ENCODE measurements around the gene CCDC116.
A peak's percentile ranks its signal among the peaks of the same experiment; 100 is the strongest.

Gene CCDC116

DNA sequence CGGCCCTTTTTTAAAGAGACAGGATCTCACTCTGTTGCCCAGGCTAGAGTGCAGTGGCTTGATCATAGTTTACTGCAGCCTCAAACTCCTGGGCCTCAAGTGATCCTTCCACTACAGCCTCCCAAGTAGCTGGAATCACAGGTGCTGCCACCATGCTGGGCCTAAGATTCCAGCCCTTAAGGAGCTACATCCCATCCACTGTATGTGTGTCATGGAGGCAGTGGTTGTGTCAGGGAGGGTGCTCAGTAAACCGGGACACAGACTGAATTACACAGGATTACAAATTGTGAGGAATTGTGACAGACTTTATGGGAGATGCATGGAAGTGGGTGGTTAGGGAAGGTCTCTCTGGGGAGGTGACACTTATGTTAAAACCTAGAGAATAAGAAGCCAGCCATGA is 31.2 kb downstream of the CCDC116 start (continued):
- TF ChIP-seq, protein P1, sequence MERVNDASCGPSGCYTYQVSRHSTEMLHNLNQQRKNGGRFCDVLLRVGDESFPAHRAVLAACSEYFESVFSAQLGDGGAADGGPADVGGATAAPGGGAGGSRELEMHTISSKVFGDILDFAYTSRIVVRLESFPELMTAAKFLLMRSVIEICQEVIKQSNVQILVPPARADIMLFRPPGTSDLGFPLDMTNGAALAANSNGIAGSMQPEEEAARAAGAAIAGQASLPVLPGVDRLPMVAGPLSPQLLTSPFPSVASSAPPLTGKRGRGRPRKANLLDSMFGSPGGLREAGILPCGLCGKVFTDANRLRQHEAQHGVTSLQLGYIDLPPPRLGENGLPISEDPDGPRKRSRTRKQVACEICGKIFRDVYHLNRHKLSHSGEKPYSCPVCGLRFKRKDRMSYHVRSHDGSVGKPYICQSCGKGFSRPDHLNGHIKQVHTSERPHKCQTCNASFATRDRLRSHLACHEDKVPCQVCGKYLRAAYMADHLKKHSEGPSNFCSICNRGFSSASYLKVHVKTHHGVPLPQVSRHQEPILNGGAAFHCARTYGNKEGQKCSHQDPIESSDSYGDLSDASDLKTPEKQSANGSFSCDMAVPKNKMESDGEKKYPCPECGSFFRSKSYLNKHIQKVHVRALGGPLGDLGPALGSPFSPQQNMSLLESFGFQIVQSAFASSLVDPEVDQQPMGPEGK (CRISPR knock-in tag; IDR thresholded peaks at IDR 0.05; ENCODE audit: borderline replicate concordance), result no peak

DNA sequence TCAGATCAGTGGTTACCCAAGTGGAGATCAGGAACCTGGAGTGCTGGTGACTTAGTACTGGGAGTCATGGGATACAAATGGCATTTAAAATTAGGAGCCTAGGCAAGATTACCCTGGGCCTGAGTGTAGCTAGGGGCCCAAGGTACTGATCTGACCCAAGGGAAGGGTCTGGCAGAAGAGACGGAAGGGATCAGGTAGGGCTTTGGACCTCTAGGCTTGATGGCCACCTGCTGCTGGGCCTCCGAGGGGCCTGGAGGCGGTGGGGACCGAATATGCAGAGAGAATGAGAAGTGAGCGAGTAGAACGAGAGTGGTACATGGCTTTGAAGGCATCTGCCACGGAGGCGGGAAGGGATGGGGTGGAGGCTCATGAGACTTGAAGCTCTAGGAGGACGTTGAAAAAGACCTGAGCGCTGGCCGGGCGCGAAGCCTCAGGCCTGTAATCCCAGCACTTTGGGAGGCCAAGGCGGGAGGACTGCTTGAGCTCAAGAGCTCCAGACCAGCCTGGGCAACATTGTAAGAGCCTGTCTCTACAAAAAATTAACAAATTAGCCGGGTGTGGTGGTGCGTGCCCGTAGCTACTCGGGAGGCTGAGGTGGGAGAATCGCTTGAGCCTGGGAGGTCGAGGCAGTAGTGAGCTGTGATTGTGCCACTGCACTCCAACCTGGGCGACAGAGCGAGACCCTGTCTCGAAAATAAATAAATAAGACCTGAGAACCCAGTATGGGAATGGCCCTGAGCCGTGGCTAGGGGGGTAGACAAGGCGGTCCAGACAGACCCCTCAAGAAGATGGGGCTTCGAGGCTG is 32.7 kb downstream of the CCDC116 start:
- TF ChIP-seq RARB (CRISPR knock-in tag; IDR thresholded peaks at IDR 0.05) (no peak), OSR1 (CRISPR knock-in tag; IDR thresholded peaks at IDR 0.05) (no peak), ZFP30 (CRISPR knock-in tag; IDR thresholded peaks at IDR 0.05) (no peak), PPARA (CRISPR knock-in tag; IDR thresholded peaks at IDR 0.05; ENCODE audit: borderline replicate concordance) (no peak), ZFP3 (CRISPR knock-in tag; IDR thresholded peaks at IDR 0.05) (no peak), BACH2 (CRISPR knock-in tag; IDR thresholded peaks at IDR 0.05; ENCODE audit: borderline replicate concordance) (no peak), ESRRG (CRISPR knock-in tag; IDR thresholded peaks at IDR 0.05) (no peak), ARNTL (CRISPR knock-in tag; IDR thresholded peaks at IDR 0.05; ENCODE audit: borderline replicate concordance, low read depth) (no peak), ZC3H10 (CRISPR knock-in tag; IDR thresholded peaks at IDR 0.05) (no peak)
- TF ChIP-seq, protein P2, sequence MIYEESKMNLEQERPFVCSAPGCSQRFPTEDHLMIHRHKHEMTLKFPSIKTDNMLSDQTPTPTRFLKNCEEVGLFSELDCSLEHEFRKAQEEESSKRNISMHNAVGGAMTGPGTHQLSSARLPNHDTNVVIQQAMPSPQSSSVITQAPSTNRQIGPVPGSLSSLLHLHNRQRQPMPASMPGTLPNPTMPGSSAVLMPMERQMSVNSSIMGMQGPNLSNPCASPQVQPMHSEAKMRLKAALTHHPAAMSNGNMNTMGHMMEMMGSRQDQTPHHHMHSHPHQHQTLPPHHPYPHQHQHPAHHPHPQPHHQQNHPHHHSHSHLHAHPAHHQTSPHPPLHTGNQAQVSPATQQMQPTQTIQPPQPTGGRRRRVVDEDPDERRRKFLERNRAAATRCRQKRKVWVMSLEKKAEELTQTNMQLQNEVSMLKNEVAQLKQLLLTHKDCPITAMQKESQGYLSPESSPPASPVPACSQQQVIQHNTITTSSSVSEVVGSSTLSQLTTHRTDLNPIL (CRISPR knock-in tag; IDR thresholded peaks at IDR 0.05; ENCODE audit: low read depth), result no peak
- TF ChIP-seq, protein P1 (CRISPR knock-in tag; IDR thresholded peaks at IDR 0.05; ENCODE audit: borderline replicate concordance), result no peak
- TF ChIP-seq, protein P3, sequence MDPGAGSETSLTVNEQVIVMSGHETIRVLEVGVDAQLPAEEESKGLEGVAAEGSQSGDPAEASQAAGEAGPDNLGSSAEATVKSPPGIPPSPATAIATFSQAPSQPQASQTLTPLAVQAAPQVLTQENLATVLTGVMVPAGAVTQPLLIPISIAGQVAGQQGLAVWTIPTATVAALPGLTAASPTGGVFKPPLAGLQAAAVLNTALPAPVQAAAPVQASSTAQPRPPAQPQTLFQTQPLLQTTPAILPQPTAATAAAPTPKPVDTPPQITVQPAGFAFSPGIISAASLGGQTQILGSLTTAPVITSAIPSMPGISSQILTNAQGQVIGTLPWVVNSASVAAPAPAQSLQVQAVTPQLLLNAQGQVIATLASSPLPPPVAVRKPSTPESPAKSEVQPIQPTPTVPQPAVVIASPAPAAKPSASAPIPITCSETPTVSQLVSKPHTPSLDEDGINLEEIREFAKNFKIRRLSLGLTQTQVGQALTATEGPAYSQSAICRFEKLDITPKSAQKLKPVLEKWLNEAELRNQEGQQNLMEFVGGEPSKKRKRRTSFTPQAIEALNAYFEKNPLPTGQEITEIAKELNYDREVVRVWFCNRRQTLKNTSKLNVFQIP (CRISPR knock-in tag; IDR thresholded peaks at IDR 0.05; ENCODE audit: borderline replicate concordance, low read depth), result no peak
- no peak for ATAC-seq

DNA sequence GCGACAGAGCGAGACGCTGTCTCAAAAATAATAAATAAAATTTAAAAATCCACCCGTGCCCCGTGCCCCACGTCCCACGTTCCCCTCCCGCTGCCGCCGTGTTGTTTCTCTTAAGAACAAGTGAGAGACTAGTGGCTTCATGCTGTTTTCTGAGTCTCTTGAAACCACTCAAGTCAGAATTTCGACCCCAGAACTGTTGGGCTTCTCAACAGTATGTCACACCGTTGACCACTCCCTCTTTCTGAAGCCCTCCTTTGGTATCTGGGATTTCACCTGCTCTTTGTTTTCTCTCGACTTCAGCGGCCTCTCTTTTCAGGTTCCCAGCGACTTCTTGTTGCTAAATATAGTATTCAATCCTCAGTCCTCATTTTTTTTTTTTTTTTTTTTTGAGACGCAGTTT is 34.2 kb downstream of the CCDC116 start:
- TF ChIP-seq OSR1 (CRISPR knock-in tag; IDR thresholded peaks at IDR 0.05) (no peak), ESRRG (CRISPR knock-in tag; IDR thresholded peaks at IDR 0.05) (no peak), ZFP30 (CRISPR knock-in tag; IDR thresholded peaks at IDR 0.05) (no peak), RARB (CRISPR knock-in tag; IDR thresholded peaks at IDR 0.05) (no peak), ZNF70 (CRISPR knock-in tag; IDR thresholded peaks at IDR 0.05) (no peak), ZNF565 (CRISPR knock-in tag; conservative IDR thresholded peaks at IDR 0.05; ENCODE audit: low read depth) (no peak), ZNF8 (CRISPR knock-in tag; IDR thresholded peaks at IDR 0.05) (no peak), ZC3H10 (CRISPR knock-in tag; IDR thresholded peaks at IDR 0.05) (no peak), ARNTL (CRISPR knock-in tag; IDR thresholded peaks at IDR 0.05; ENCODE audit: borderline replicate concordance, low read depth) (no peak), SNAI2 (CRISPR knock-in tag; IDR thresholded peaks at IDR 0.05) (no peak), TOX (CRISPR knock-in tag; IDR thresholded peaks at IDR 0.05; ENCODE audit: borderline replicate concordance) (no peak), PPARA (CRISPR knock-in tag; IDR thresholded peaks at IDR 0.05; ENCODE audit: borderline replicate concordance) (no peak)
- TF ChIP-seq, protein P1 (CRISPR knock-in tag; IDR thresholded peaks at IDR 0.05; ENCODE audit: borderline replicate concordance), result no peak
- TF ChIP-seq, protein P3 (CRISPR knock-in tag; IDR thresholded peaks at IDR 0.05; ENCODE audit: borderline replicate concordance, low read depth), result no peak
- TF ChIP-seq, protein P4, sequence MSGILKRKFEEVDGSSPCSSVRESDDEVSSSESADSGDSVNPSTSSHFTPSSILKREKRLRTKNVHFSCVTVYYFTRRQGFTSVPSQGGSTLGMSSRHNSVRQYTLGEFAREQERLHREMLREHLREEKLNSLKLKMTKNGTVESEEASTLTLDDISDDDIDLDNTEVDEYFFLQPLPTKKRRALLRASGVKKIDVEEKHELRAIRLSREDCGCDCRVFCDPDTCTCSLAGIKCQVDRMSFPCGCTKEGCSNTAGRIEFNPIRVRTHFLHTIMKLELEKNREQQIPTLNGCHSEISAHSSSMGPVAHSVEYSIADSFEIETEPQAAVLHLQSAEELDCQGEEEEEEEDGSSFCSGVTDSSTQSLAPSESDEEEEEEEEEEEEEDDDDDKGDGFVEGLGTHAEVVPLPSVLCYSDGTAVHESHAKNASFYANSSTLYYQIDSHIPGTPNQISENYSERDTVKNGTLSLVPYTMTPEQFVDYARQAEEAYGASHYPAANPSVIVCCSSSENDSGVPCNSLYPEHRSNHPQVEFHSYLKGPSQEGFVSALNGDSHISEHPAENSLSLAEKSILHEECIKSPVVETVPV (CRISPR knock-in tag; IDR thresholded peaks at IDR 0.05), result no peak
- peak; percentile 8; the same call in 2 of the 3 replicates for ATAC-seq
